Dedifferentiated amniotic fluid mesenchymal stem cell (primary cell): ENCODE data around the gene KLHL15.
A peak's percentile ranks its signal among the peaks of the same experiment; 100 is the strongest.
"Not testable (repeated sequence)": the region's sequence is repeated elsewhere in the genome, so short reads cannot be mapped to it uniquely, and the experiment has no call there.

ENCODE experiments used
- DNase-seq: peaks from one replicate; pipeline ENCODE4 v3.0.0-alpha.2; 2016; ENCODE audit errors: extremely low spot score

KLHL15 gene, protein sequence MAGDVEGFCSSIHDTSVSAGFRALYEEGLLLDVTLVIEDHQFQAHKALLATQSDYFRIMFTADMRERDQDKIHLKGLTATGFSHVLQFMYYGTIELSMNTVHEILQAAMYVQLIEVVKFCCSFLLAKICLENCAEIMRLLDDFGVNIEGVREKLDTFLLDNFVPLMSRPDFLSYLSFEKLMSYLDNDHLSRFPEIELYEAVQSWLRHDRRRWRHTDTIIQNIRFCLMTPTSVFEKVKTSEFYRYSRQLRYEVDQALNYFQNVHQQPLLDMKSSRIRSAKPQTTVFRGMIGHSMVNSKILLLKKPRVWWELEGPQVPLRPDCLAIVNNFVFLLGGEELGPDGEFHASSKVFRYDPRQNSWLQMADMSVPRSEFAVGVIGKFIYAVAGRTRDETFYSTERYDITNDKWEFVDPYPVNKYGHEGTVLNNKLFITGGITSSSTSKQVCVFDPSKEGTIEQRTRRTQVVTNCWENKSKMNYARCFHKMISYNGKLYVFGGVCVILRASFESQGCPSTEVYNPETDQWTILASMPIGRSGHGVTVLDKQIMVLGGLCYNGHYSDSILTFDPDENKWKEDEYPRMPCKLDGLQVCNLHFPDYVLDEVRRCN

DNA sequence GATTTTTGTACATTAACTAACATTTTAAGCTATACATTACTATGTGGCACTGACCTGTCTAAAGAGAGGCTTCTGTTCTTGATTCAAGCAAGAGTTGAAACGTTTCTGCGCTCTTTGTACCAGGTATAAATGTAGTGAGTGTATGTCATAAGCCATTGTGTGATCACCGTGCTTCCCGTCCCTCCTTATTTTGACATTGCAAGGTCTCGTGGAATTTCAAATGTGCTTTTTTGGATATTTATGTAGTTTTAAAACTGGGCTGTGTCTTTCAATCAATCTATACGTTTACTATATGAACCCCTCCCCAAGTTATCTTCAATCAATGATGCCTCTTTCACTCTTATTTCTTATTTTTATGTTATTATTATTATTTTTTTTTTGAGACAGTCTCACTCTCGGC is at the start of gene KLHL15:
Gene KLHL15, minus strand, starts transcription at position 101 of the 400 bp plus-strand sequence. CDS start 20,493 bp downstream, outside the sequence.
- DNase-seq, result no peak

DNA sequence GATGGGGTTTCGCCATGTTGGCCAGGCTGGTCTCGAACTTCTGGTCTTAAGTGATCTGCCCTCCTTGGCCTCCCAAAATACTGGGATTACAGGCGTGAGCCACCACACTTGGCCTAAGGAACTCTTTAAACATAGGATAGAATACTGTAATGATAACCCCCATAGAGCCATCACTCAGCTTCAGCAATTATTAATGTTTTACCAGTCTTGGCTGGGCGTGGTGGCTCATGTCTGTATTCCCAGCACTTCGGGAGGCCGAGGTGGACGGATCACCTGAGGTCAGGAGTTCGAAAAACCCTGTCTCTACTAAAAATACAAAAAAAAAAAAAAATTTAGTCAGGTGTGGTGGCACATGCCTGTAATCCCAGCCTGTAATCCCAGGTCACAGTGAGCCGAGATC is 42.9 kb upstream of the KLHL15 start:
- no peak for DNase-seq

DNA sequence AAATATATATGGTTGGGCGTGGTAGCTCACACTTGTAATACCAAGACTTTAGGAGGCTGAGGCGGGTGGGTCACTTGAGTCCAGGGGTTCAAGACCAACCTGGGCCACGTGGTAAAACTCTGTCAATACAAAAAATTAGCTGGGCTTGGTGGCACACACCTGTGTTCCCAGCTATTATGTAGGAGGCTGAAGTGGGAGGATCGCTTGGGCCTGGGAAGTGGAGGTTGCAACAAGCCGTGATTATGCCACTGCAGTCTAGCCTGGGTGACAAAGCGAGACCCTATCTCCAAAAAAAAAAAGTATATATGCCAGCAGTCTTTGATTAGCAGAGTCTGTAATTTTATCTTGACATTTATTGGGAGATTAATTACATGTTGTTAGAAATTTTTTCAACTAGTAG is 36.5 kb upstream of the KLHL15 start:
- DNase-seq, result peak; percentile 1

DNA sequence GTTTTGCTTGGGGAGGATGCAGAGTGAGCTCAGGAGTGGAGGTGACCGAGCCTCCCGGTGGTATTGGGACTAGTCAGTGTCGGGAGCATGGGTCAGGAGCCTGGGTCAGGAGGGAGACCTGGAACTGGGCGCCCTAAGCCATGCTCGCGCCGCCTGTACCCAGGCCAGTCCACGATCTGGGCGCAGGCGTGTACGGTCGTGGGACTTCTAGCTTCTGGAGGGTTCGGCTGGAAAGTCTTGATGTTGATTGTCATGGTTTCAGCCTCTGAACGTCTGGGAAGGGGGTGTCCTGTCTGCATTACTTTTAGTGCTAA is 28.0 kb upstream of the KLHL15 start:
- DNase-seq, result no peak

DNA sequence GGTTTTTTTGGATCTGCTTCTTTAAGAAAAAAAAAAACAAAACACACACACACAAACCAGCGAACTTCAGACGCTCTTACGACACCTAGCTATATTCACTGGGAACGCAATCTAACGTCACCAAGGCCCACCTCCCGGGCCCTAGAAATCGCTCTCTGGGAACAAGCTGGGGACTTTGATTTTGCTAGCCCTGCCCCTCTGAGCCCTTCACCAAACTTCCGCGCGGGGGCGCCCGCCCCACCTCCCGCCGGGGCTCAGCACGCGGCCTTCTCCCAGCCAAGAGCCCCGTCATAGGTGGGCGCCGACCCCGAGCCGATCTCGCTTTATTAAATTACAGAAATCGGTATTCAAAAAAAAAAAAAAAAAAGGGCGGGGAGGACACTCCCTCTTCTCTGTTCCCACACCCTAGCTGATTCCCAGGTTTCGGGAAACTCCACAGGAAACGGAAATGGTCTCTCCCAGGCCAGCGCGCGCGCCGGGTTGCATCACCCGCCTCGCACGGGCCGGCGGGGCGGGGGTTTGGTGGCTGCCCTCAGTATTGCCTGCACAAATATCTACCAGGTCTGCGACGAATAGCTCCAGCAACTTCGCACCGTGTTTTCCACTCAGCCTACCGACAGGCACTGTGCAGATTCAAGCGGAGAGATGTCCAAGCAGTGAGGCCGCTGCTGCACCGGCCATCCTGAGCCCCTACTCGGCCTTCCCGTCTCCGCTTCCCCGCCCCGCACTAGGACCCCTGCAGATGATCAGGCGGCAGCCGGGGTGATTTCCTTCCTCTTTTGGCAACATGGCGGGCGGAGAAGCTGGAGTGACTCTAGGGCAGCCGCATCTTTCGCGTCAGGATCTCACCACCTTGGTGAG is 27.4 kb upstream of the KLHL15 start, which contains the start of gene EIF2S3:
Gene EIF2S3, plus strand, starts transcription at position 775 of the 861 bp plus-strand sequence. Its CDS starts 13 bp downstream, at position 788.
- DNase-seq, result peak; percentile 97

DNA sequence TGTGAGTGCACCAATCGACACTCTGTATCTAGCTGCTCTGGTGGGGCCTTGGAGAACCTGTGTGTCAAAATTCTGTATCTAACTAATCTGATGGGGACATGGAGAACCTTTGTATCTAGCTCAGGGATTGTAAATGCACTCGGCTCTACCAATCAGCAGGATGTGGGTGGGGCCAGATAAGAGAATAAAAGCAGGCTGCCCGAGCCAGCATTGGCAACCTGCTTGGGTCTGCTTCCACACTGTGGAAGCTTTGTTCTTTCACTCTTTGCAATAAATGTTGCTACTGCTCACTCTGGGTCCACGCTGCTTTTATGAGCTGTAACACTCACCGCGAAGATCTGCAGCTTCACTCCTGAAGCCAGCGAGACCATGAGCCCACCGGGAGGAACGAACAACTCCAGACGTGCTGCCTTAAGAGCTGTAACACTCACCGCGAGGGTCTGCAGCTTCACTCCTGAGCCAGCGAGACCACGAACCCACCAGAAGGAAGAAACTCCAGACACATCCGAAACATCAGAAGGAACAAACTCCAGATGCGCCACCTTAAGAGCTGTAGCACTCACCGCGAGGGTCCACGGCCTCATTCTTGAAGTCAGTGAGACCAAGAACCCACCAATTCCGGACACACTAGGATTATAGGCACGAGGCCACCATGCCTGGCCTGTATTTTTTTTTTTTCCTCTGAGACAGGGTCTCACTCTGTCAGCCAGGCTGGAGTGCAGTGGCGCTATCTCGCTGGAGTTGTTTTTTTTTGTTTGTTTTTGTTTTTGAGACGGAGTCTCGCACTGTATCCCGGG is 23.7 kb upstream of the KLHL15 start:
- DNase-seq, result not testable (repeated sequence)

DNA sequence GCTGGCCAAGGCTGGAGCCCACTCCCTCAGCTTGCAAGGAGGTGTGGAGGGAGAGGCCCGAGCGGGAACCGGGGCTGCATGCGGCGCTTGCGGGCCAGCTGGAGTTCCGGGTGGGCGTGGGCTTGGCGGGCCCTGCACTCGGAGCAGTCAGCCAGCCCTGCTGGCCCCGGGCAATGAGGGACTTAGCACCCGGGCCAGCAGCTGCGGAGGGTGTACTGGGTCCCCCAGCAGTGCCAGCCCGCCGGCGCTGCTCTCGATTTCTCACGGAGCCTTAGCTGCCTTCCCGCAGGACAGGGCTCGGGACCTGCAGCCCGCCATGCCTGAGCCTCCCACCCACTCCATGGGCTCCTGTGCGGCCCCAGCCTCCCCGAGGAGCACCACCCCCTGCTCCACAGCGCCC is 22.7 kb upstream of the KLHL15 start:
- not testable (repeated sequence) for DNase-seq

DNA sequence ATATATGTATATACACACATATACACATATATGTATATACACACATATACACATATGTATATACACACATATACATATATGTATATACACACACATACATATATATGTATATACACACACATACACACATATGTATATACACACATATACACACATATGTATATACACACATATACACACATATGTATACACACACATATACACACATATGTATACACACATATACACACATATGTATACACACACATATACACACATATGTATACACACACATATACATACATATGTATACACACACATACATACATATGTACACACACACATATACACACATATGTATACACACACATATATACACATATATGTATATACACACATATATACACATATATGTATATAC is 19.1 kb upstream of the KLHL15 start:
- DNase-seq, result not testable (repeated sequence)

DNA sequence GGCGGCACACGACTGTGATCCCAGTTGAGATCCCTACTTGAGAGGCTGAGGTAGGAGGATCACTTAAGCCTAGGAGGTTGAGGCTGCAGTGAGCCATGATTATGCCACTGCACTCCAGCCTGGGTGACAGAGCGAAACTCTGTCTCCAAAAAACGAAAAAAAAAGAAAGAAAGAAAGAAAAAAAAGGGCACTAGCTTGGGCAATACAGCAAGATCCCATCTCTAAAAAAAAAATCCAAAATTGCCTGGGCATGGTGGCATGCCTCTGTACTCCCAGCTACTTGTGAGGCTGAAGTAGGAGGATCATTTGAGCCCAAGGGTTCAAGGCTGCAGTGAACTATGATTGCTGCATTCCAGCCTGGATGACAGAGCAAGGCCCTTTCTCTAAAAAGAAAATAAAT is 10.7 kb upstream of the KLHL15 start:
- no peak for DNase-seq

DNA sequence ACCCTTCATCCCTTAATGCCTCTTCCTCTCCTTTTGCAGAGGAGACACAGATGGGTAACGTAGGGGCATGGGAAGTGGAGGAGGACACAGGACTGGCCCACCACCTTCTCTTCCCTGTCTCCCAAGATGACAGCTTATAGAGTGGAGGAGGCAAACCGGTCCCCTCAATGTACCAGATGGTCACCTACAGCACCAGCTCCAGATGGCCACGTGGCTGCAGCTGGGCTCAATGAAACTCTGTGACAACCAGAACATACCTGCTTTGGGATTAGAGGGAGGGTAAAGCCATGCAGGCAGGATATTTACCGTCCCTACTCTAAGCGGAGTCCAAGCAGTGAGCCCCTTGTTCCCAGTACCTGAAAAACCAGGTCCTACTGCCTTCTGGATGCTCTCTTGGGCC is 7.5 kb upstream of the KLHL15 start:
- DNase-seq, result no peak

DNA sequence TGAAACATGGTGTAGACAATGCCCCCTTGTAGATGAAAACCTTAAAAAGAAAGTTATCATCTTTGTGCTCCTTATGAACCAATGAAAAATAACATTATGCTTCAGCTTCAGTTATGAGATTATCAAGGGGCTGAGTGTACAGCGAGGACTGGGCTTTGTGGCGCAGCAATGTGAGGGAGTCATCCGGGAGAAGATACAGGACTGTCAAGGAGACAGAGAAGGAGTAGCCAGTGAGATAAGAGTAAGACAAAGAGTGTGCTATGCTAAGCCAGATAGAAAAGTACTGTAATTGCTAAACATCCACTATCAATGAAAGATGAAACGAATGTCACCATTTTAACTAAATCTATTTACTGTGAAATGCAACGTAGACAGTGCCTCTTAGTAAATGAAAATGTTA is 3.6 kb upstream of the KLHL15 start:
- DNase-seq, result no peak

DNA sequence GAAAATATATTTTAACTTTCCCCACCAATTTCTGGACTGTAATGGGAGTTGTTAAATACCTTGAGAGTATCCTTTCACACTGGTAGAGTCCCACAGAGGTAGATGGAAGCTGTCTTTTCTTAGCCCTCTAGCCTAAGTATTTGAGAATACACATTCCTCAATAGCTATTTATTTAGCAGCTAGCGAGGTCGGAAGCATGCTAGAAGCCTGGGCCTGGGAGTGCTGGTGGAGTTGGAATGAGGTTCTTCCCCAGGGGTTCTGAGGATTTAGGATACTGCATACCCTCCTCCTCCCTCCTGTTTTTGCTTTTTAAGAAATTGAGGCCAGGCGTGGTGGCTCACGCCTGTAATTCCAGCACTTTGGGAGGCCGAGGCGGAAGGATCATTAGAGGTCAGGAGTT is 999 bp upstream of the KLHL15 start:
- DNase-seq, result no peak

DNA sequence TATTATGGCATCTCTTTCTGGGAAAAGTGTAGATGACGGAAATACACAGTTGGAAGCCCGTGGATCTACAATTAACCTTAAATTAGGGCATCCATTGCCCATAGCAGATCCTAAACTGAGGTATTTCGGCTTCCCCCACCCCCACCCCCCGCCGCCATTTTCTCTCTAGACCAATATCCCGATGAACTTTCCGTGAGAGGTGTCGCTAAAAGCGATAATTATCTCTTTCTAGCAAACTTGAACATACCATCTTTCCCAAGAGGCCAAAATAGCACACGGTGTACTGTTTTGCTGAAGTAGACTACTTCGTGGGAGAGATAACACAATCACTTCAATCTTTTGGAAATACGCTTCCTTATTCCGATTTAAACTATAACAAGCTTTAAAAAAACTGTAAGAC is 554 bp downstream of the KLHL15 start:
- no peak for DNase-seq

DNA sequence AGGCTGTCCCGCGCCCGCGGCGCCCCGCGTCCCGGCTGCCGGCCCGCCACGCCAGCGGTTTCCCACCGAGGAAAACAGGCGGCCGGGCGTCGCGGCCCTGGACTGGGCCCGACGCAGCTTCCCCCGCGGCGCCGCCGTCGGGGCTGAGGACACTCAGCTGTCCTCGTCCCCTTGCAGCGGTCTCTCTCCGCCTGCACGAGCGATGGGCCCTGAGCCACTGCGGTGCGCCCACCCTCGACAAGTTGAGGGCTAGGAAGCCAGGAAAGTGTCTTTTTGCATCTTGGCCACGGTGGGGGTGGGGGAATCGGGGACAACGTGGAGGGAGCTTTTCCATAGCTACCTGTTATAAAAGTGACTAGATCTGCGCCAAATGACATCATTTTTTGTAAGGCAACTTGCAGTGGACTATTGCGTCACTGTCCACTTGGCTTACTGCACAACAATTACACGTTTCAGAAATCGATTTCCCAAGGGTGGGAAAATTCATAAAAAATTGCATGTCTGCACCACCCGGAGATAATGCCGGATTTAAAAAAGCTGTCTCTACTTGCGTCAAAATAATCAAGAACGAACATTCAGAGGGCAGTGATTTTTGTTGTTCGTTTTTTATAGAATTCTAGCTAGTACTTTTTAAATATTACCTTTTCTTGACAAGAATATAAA is 1.1 kb downstream of the KLHL15 start:
- DNase-seq, result peak; percentile 38

DNA sequence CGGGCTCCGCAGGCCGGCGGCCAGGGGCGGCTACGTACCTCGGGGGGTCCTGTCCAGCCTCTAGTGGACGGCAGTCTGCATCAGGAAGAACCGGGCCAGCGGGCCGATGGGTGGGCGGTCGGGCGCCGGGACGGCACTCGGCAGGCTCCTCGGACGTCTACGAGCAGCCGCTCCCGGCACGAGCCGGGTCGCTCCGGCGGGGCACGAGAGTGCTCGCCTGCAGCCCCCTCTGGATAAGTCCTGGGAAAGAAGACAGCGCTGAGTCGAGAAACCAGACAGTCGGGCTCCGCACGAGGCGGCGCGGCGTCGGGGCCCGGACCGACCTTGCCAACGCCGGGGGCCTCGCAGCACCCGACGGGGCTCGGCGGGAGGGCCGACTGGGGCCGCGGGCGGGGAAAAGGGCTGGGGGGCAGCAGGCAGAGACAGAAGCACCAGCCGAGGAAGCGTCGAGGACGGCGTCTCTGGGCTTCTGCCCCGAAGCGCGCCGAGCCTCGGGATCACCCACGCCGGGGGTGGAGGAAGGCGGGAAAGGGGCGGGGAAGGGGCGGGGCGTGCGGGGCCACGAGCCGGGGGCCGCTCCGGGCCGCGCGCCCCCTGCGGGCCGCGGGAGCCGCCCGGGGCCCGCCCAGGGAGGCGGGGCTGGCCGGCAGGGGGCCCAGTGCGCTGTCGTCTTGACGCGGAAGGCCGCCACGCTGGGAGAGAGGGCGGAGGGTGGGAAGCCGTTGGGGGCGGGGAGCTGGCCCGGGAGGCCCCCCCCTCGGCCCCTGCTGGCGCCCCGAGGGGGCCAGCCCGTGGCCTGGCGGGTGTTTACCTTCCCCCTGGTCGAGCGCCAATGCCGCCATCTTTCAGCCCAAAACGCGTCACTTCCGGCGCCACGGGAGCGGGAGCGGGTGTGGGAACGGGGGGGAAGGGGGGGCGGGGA is 1.9 kb downstream of the KLHL15 start:
- peak; percentile 74 for DNase-seq

DNA sequence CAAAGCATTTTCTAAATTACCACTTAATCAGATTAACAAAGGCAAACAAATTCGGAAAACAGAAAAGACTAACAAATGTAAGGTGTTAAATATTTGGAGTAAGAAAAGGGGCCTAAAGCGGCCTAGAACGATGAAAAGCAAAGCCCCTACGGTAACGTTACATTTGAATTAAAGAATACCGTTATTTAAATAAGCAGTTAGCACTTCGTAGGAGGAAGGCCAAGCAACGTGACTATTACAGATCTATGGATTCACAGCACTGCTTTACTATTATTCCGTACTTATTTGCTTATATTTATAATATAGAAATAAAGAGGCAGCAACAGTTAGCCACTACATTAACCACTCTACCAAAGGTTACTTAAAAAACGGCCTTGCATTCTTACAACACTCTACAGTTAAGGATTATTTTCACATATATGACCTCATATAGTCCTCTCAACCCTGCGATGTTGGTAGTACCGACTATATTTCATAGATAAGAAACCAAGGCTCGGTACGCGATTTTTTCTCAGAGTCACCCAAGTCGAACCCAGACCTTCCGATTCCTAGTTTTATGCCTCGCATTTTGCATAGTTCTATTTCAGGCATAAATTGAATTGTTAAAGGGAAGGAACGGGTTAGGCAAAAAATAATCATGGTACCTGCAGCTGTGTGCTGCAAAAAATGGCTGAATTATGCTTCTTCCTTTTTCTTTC is 2.9 kb downstream of the KLHL15 start:
- no peak for DNase-seq

DNA sequence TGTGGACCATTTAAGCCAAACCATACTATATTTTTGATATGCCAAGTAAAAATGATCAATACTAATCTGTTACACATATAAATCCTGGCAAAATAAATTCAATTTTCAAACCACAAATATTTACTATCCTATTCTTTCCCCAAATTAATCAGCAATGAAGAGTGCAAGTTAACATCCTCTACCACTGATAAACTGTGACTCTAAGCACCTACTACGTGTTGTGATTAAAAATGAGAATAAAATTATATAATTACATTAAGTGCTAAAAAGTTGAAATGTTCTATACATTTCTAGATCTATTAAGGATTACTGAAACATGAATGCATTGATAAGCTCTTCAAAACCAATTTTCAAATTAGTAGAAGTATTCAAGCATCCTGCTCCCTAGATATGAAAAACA is 3.4 kb downstream of the KLHL15 start:
- DNase-seq, result no peak

DNA sequence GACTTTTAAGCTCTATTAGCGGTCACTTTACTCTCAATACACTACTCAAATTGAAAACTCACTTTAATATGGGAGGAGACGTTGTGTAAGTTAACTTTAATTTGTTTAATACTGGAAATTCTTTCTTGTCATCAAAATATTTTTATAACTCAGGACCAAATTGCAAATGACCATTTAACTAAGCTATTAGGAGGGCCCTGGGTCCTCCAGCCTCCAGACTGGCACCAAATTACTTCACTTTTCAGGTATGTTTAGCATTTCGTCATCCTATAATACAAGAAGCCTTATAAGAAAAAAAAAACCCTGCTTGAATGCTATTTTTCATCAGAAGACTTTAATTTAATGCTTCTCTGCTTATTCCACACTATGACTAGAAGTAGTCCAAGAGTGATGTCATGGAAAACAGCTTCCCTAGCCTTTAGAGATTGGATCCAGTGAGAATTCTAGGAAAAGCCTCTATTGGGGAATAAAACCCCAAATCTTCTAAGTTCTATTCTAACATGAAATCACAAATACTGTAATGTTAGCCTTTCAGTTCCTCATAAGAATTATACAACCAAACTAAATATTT is 6.6 kb downstream of the KLHL15 start:
- no peak for DNase-seq

DNA sequence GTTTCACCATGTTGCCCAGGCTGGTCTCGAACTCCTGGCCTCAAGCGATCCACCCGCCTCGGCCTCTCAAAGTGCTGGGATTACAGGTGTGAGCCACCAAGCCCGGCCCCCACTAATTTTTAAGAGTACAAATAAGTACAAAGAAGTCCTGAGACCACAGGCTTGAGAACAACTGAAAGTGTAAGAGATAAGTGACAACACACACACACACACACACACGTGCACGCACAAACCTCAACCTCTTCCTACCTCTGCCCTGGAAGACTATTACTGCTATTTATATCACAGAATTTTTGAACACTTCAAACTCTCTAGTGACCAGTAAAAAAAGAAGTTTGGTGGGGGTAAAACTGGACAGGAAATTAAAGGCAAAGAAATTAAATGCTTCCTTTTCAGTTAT is 7.5 kb downstream of the KLHL15 start:
- no peak for DNase-seq
